ENCODE results near the gene DNAJB13.

The DNAJB13 gene

GRCh38 chr11:74001822-74002286 is 51.0 kb downstream of the DNAJB13 start:
- no peak for DNase-seq

GRCh38 chr11:74002832-74003231 is 52.0 kb downstream of the DNAJB13 start:
- DNase-seq = no peak

- no peak for DNase-seq
Measured at GRCh38 chr11:74004046-74004695, 53.3 kb downstream of the DNAJB13 start.

GRCh38 chr11:74004759-74005615 is 54.2 kb downstream of the DNAJB13 start:
- DNase-seq = no peak

DNA sequence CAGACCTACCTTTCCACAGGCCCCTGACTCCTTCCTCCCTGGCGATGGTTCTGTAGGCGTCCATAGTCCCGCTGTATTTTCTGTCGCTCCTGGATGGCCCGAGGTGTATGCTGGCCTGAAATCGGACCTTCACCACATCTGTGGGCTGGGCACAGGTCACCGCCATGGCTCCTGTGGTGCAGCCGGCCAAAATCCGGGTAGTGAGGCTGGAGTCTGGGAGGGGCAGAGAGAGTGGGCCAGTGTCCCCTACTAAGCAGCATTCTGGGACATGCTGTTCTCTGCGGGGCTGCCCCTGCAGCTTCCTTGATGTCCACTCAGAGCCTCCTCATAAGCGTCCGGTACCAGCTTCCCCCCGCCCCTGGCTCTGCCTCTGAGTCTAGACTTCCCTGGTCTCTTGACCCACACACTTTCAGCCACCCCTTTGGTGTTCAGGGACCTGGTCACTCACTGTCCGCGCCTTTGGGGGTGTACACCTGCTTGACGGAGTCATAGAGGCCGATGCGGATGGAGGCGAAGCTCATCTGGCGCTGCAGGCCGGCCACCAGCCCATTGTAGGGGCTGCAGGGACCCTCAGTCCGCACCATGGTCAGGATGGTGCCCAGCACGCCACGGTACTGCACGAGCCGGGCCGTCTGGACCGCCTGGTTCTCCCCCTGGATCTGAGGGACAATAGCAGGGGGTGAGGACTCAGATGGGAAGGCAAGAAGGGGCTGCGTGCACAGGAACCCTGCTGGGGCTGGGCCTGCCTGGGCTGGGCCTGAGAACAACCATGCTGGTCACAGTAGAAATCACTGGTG is 55.1 kb downstream of the DNAJB13 start:
- DNase-seq = no peak

GRCh38 chr11:74006743-74007304 is 56.0 kb downstream of the DNAJB13 start:
- no peak for DNase-seq

GRCh38 chr11:74007691-74008372 is 57.0 kb downstream of the DNAJB13 start:
- DNase-seq = no peak

- DNase-seq = no peak
Measured at GRCh38 chr11:74008373-74009229, 57.8 kb downstream of the DNAJB13 start, which contains the start of gene UCP3. TSS of gene UCP3 (minus strand) at chr11:74009085. CDS start at chr11:74007042, 2,043 bp downstream.

DNA sequence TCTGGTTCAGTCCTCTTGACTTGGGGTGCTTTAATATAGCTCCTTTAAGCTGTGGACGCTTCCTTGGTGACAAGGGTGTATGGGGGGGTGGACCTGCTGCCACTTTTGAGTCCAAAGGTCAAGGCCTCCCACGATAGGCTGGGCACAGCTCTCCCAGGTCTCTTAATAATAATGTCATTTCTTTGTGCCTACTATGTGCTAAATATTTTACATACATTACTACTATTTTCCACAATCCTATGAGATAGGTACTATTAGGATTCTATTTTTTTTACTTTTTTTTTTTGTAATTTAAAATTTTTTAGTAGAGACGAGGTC is 58.4 kb downstream of the DNAJB13 start:
- DNase-seq = no peak

DNA sequence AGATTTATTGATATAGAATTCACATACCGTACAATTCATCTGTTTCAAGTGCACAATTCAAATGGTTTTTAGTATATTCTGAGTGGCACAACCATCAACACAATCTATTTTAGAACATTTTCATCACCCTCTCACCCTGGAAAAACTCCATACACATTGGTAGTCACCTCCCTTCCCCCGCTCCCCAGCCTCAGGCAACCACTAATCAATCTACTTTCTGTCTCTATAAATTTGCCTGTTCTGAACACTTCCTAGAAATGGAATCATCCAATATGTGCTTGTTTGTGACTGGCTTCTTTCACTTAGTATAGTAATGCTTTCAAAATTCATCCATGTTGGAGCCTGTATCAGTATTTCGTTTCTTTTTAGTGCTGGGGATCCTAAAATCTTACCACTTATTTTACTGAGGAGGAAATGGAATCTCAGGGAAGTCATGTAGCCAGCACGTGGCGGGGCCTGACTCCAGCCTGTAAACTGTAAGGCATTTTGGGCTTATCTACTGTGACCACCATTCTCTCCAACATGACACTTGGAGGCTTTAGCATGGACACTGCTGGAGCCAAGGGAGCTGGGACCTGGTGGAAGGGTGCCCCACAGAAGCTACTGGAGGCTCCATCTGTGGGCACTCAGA is 59.0 kb downstream of the DNAJB13 start:
- DNase-seq = no peak

- DNase-seq = no peak
Measured at GRCh38 chr11:74010306-74011300, 59.8 kb downstream of the DNAJB13 start.

- DNase-seq = no peak
Measured at GRCh38 chr11:74011360-74012073, 60.7 kb downstream of the DNAJB13 start.

- no peak for DNase-seq
Measured at GRCh38 chr11:74012074-74012809, 61.4 kb downstream of the DNAJB13 start.

- no peak for DNase-seq
Measured at GRCh38 chr11:74013141-74013540, 62.3 kb downstream of the DNAJB13 start.

DNA sequence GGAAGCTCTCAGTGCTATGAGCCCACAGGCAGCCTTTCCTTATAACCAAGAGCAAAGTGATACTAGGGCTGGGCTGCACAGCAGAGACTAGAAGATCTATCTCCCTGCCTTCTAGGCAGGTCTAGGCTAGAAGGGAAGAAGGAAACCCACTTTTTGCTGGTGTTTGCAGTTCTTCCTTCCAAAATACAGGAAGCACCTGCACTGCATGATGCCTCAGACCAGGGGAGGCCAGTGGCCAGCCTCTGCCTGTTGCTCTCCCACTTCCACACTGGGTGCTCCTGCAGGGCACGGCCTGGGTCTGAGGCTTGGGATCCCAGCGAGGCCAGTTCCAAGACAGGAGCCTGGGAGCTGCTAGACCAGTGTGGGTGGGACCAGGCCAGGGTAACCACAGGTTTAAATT is 64.1 kb downstream of the DNAJB13 start:
- no peak for DNase-seq

GRCh38 chr11:74015919-74016684 is 65.3 kb downstream of the DNAJB13 start:
- DNase-seq = no peak

DNA sequence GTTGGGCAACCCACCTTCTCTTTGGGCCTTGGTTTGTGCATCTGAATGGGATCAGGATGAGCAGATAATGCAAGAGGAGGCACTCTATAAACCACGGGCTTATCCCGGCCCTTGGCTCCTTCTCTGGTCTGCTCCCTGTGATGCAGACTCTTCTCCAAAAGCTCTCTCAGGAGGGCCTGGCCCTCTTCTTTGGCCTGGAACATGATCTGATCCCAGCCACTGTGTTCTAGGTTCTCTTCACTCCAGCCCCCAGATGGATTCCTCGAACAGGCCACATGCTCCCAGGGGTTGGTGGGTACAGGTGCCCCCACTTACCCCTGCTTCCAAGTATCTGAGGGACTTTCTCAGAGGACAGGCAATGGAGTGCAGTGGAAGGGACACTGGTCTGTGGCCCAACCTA is 66.8 kb downstream of the DNAJB13 start:
- no peak for DNase-seq

Data from 8988T (cell line).